ENCODE data around the gene ZMYM2.
A peak's percentile ranks its signal among the peaks of the same experiment; 100 is the strongest.

Gene ZMYM2

DNA sequence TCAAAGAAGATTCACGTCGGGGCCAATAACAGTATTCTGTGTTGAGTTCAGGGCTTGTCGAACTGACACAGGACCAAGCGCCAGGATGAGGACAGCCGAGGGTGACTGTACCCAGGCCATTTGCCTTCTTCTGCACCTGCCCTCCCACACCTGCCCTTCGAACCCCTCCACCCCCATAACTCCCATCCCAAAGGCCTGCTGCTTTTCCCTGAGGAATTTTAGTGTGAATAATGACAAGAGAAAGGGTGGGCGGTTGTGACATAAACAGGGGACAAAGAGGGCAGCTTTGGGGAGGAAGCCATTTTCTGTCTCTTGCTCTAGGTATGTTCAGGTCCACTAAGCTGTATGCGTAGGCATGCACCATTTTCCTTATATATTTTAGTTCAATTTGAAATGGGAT is 176.2 kb downstream of the ZMYM2 start:
- Histone ChIP-seq H2AFZ (ENCODE audit: low read length) (no peak overlapping the region), H3K9ac (ENCODE audit: low read length) (no peak overlapping the region), H3K9me2 (replicated peaks; ENCODE audit: insufficient read depth, low read length) (no peaks in the 10 kb centered on the region), H3K27me3 (replicated peaks; ENCODE audit: insufficient read depth, low read length) (no peaks in the 10 kb centered on the region), H3K4me2 (ENCODE audit: low read depth, low read length) (no peak overlapping the region), H3K4me3 (ENCODE audit: low read length) (no peak overlapping the region), H3K4me1 (ENCODE audit: low read length) (no peaks in the 10 kb centered on the region), H4K20me1 (ENCODE audit: insufficient read depth, low read length) (no peaks in the 10 kb centered on the region), H3F3A (ENCODE audit: insufficient read depth, low read length) (no peaks in the 10 kb centered on the region), H3K27ac (ENCODE audit: low read length) (no peak overlapping the region), H3K9me3 (replicated peaks; ENCODE audit: insufficient read depth, low read length) (no peaks in the 10 kb centered on the region), H3K79me2 (ENCODE audit: low read length) (no peaks in the 10 kb centered on the region), H3K36me3 (replicated peaks; ENCODE audit: insufficient read depth, low read length) (no peaks in the 10 kb centered on the region)
- TF ChIP-seq EZH2 (optimal IDR thresholded peaks at IDR 0.05; ENCODE audit: low read depth, low read length), result no peak
- no peak for TF ChIP-seq EZH2phosphoT487 (IDR thresholded peaks at IDR 0.05; ENCODE audit: low read length)
- TF ChIP-seq, protein P1, sequence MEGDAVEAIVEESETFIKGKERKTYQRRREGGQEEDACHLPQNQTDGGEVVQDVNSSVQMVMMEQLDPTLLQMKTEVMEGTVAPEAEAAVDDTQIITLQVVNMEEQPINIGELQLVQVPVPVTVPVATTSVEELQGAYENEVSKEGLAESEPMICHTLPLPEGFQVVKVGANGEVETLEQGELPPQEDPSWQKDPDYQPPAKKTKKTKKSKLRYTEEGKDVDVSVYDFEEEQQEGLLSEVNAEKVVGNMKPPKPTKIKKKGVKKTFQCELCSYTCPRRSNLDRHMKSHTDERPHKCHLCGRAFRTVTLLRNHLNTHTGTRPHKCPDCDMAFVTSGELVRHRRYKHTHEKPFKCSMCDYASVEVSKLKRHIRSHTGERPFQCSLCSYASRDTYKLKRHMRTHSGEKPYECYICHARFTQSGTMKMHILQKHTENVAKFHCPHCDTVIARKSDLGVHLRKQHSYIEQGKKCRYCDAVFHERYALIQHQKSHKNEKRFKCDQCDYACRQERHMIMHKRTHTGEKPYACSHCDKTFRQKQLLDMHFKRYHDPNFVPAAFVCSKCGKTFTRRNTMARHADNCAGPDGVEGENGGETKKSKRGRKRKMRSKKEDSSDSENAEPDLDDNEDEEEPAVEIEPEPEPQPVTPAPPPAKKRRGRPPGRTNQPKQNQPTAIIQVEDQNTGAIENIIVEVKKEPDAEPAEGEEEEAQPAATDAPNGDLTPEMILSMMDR (IDR thresholded peaks at IDR 0.05; ENCODE audit: low read length), result no peak
- no peak for DNase-seq

DNA sequence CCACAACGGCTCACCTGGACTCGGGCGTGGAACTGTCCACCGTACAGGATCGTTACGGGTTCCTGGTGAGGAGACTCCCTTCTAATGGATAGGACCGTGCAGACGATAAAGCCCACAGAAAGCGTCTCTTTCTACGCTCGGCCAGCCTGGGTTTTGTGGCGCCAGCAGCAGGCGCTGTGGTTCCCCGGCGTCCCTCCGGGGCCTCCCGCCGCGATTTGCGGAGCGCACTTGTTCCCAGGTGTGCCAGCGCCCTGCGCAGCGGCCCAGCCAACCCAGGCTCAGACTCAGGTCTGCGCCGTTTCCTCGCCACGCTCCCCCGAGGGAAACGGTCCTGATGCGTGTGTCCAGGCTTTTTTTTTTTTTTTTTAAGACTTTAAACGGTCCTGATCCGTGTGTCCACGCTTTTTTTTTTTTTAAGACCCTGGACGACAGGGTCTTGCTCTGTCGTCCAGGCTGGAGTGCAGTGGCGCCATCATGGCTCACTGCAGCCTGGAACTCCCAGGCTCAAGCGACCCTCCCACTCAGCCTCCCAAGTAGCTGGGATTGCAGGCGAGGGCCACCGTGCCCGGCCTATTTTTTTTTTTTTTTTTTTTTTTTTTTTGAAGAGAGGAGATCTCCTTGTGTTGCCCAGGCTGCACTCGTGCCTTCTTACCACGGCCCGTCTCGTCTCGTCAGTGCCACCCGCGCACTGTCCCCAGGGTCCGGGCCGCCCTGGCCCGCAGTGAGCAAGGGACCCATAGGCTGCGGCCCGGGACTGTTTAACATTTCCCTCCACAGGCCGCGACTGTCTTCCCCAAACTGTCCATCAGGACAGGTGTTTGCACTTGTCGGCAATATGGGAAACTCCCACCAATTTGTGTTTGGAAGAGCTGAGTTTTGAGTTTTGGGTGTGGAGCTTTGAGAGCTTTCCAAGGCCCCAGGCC is 178.5 kb downstream of the ZMYM2 start:
- Histone ChIP-seq H2AFZ (ENCODE audit: low read length) (no peak overlapping the region), H4K20me1 (ENCODE audit: insufficient read depth, low read length) (no peaks in the 10 kb centered on the region), H3K27ac (ENCODE audit: low read length) (no peak overlapping the region), H3K36me3 (replicated peaks; ENCODE audit: insufficient read depth, low read length) (no peaks in the 10 kb centered on the region), H3K4me3 (ENCODE audit: low read length) (no peak overlapping the region; the same call in 1 of the 2 replicates), H3K79me2 (ENCODE audit: low read length) (no peaks in the 10 kb centered on the region), H3K4me2 (ENCODE audit: low read depth, low read length) (peak overlapping the region; percentile 59), H3K9me3 (replicated peaks; ENCODE audit: insufficient read depth, low read length) (no peaks in the 10 kb centered on the region), H3K9me2 (replicated peaks; ENCODE audit: insufficient read depth, low read length) (no peaks in the 10 kb centered on the region), H3K4me1 (ENCODE audit: low read length) (no peaks in the 10 kb centered on the region), H3K27me3 (replicated peaks; ENCODE audit: insufficient read depth, low read length) (no peaks in the 10 kb centered on the region), H3F3A (ENCODE audit: insufficient read depth, low read length) (no peaks in the 10 kb centered on the region), H3K9ac (ENCODE audit: low read length) (no peak overlapping the region)
- no peak for TF ChIP-seq EZH2phosphoT487 (IDR thresholded peaks at IDR 0.05; ENCODE audit: low read length)
- TF ChIP-seq, protein P1 (IDR thresholded peaks at IDR 0.05; ENCODE audit: low read length), result peak; percentile 52
- DNase-seq, result peak; percentile 44

DNA sequence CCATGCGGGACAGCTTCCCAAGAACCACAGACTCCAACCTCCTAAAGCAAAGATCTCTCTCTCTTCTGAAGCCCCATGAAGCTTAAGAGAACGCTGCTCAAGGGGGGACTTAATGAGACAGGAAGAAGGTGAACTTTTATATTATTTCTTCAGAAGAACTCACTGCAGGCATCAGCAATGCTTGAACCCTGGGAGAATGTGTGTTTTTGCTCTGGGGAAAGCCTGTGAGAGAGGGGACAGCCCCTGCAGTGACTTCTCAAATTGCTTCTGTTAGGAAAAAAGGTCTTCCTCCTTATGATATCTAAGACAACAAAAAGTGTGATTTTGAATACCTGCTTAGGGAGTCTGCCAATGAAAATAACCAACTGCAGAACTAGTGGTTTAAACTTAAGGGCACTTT is 179.3 kb downstream of the ZMYM2 start:
- no peaks in the 10 kb centered on the region for H3F3A ChIP-seq (ENCODE audit: insufficient read depth, low read length)
- no peaks in the 10 kb centered on the region for H3K27me3 ChIP-seq (replicated peaks; ENCODE audit: insufficient read depth, low read length)
- H3K9me3 ChIP-seq (replicated peaks; ENCODE audit: insufficient read depth, low read length), result no peaks in the 10 kb centered on the region
- no peak overlapping the region for H3K9ac ChIP-seq (ENCODE audit: low read length)
- H3K4me1 ChIP-seq (ENCODE audit: low read length), result no peaks in the 10 kb centered on the region
- no peaks in the 10 kb centered on the region for H3K9me2 ChIP-seq (replicated peaks; ENCODE audit: insufficient read depth, low read length)
- no peaks in the 10 kb centered on the region for H4K20me1 ChIP-seq (ENCODE audit: insufficient read depth, low read length)
- H3K4me3 ChIP-seq (ENCODE audit: low read length), result no peak overlapping the region
- no peaks in the 10 kb centered on the region for H3K79me2 ChIP-seq (ENCODE audit: low read length)
- no peak overlapping the region for H3K27ac ChIP-seq (ENCODE audit: low read length)
- no peaks in the 10 kb centered on the region for H3K36me3 ChIP-seq (replicated peaks; ENCODE audit: insufficient read depth, low read length)
- H2AFZ ChIP-seq (ENCODE audit: low read length), result no peak overlapping the region
- no peak for DNase-seq
- no peak for TF ChIP-seq EZH2 (optimal IDR thresholded peaks at IDR 0.05; ENCODE audit: low read depth, low read length)
- H3K4me2 ChIP-seq (ENCODE audit: low read depth, low read length), result no peak overlapping the region

DNA sequence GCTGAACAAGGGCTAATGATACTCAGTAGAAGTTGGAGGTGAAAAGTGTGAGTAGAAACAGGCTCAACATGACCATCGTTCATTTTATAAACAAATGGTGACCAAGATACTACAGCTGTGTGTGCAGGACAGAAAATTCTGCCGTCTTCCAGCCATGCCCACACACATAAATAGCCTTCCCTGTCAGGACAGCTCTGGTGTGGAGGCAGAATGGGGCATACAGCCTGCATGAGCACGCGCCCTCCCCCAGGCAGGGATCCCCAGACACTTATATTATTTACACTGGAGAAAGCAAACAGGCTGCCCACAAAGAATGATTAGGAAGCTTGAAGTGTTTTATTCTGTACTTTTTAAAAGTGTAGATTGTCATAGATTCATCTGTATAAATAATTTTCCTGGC is 182.0 kb downstream of the ZMYM2 start:
- Histone ChIP-seq H3F3A (ENCODE audit: insufficient read depth, low read length) (no peaks in the 10 kb centered on the region), H3K27ac (ENCODE audit: low read length) (no peak overlapping the region), H3K79me2 (ENCODE audit: low read length) (no peaks in the 10 kb centered on the region), H3K27me3 (replicated peaks; ENCODE audit: insufficient read depth, low read length) (no peaks in the 10 kb centered on the region), H3K9ac (ENCODE audit: low read length) (no peak overlapping the region), H3K9me3 (replicated peaks; ENCODE audit: insufficient read depth, low read length) (no peaks in the 10 kb centered on the region), H3K36me3 (replicated peaks; ENCODE audit: insufficient read depth, low read length) (no peaks in the 10 kb centered on the region), H3K4me3 (ENCODE audit: low read length) (no peak overlapping the region), H3K4me1 (ENCODE audit: low read length) (no peaks in the 10 kb centered on the region), H3K4me2 (ENCODE audit: low read depth, low read length) (no peak overlapping the region), H2AFZ (ENCODE audit: low read length) (no peak overlapping the region), H3K9me2 (replicated peaks; ENCODE audit: insufficient read depth, low read length) (no peaks in the 10 kb centered on the region), H4K20me1 (ENCODE audit: insufficient read depth, low read length) (no peaks in the 10 kb centered on the region)
- no peak for TF ChIP-seq EZH2phosphoT487 (IDR thresholded peaks at IDR 0.05; ENCODE audit: low read length)
- no peak for TF ChIP-seq EZH2 (optimal IDR thresholded peaks at IDR 0.05; ENCODE audit: low read depth, low read length)
- TF ChIP-seq, protein P1 (IDR thresholded peaks at IDR 0.05; ENCODE audit: low read length), result no peak
- no peak for DNase-seq
